K562 treated with DMSO at 1 percent for 4 hours (cell line): Measurements from ENCODE around the gene ACR. TPM values are rescaled to one million over a fixed set of nuclear protein-coding genes. Genes with fewer than 3 reads are reported as not detected.

Experiments used
- total RNA-seq: library from RNA; unstranded; fragments of 300-600 nt; gene quantifications from 2 replicates; pipeline ENCODE4 v1.2.3, GENCODE V29; 2022; ENCODE audit not compliant: insufficient read depth

ACR gene
- total RNA-seq = not detected in 2 replicates

DNA sequence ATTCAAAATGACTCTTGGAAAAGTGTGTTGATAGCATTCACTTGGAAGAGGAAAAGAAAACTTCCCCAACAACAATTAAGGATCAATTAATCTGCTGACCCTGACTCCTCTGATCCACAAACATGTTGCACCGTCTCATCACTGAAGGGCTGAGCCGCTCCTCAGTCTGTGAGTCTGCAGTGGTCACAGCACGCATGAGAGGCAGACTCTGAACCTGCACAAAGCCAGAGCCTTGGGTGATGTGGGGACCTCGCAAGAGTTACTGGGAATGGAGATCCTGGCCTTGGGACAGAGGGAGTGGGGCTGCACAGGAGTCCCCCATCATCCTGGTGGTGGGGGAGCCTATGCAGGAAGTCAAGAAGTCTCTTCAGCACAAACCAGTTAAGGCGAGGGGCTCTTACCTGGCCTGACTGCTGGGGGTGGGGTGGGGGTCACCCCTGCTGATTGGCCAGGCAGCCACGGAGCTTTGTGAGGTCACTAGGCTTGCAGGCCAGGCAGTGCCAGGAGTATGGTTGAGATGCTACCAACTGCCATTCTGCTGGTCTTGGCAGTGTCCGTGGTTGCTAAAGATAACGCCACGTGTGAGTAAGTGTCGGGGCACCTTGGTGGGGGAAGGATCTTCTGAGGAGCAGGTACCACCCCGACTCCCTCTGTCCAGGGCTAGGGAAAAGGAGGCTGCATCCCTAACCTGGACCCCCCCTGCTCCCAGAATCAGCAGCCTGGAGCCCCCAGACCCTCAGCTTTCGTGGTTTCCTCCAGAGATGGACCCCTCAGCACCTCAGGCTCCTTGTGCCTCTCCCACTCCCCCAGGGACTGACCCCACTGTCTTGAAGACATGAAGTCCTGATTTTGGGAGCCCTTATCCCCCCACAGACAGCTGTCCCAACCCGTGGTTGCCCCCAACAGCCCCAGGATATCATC, at the start of gene ACR:
TSS of gene ACR (plus strand) at position 477 of the 921 bp plus-strand sequence. CDS start at position 509, 32 bp downstream.

DNA sequence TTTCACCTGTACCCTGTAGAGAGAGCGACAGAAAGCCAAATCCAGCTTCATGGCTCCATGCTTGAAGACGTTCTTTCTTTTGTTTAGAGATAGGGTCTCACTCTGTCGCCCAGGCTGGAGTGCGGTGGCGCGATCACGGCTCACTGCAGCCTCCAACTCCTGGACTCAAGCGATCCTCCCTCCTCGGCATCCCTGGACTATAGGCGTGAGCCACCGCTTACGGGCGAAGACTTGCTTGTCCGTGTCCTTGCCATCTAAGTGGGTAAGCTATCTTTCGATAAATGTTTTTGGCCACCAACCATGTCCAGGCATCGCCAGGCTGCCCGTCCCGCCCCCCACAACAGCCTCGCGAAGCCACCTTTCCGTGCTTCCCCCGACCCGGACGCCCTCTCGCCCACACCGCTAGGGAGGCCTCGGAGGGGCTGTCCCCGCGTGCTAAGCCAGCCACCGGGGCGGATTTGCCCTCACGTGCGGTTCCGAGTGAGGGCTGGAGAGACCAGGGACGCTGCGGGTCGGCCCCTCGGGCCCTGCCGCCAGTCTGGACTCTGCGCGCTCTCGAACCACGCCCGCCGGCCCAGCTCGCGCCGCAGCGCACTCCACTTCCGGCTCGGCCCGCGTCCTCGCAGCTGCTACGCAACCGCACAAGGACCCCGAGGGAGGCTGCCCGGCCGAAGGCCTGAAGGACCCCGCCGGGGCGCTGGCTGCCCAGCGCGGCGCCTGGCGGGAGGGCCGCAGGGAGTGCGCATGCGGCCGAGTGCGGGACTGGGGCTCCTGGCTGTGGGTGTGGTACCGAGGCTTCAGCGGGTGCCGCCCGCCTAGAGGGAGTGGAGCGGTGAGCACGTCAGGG, 45.3 kb downstream of the ACR start, which contains the start of gene RABL2B:
TSS of gene RABL2B (minus strand) at position 604 of the 847 bp plus-strand sequence. CDS start 1,342 bp downstream, outside the sequence.

Other genes starting within 250 kb of the ACR start
- gene LMF2, start 230.5 kb upstream of the ACR start, total RNA-seq = 52.4 and 57.2 TPM in 2 replicates
- gene NCAPH2, start 230.0 kb upstream of the ACR start, total RNA-seq = 70.5 and 85.1 TPM in 2 replicates
- 2.4 and 4.6 TPM in 2 replicates for gene SCO2, start 212.6 kb upstream of the ACR start, total RNA-seq
- 4.4 and 7.1 TPM in 2 replicates for gene TYMP, start 208.2 kb upstream of the ACR start, total RNA-seq
- gene KLHDC7B, start 192.3 kb upstream of the ACR start, total RNA-seq = 8.1 and 14.9 TPM in 2 replicates
- gene SYCE3, start 175.3 kb upstream of the ACR start, total RNA-seq = not detected in 2 replicates
- 6.1 and 10.6 TPM in 2 replicates for gene CPT1B, start 159.8 kb upstream of the ACR start, total RNA-seq
- 17.3 and 26.2 TPM in 2 replicates for gene CHKB, start 155.4 kb upstream of the ACR start, total RNA-seq
- 0.47 and 1.2 TPM in 2 replicates for gene MAPK8IP2, start 137.4 kb upstream of the ACR start, total RNA-seq
- 21.2 and 25.4 TPM in 2 replicates for gene ARSA, start 110.1 kb upstream of the ACR start, total RNA-seq
- gene SHANK3, start 65.4 kb upstream of the ACR start, total RNA-seq = not detected in 2 replicates
- 4.6 and 4.8 TPM in 2 replicates for gene RABL2B, start 45.4 kb downstream of the ACR start, total RNA-seq